Measurements from ENCODE around the gene RMRP. TPM values are rescaled to one million over a fixed set of nuclear protein-coding genes. Genes with fewer than 3 reads are reported as not detected.

RMRP gene
- total RNA-seq, 2 experiments from 2014 or later = 12,624 to 26,575 TPM

GRCh38 chr9:35618854-35619799 is 38.7 kb downstream of the RMRP start:
- peaks cover 67% of the 10 kb centered on the region for H3K4me1 ChIP-seq (ENCODE audit: insufficient read depth, low read length, poor library complexity, severe bottlenecking)
- no peaks in the 10 kb centered on the region for H3K9me3 ChIP-seq (ENCODE audit: low read length)
- no peaks in the 10 kb centered on the region for H3K9me2 ChIP-seq (ENCODE audit: insufficient read depth, low read length)
- BruUV-seq (replicated peaks) = TSS peak; percentile 71
- peak overlapping the region; percentile 90 for H3K4me2 ChIP-seq (ENCODE audit: low read length)
- intact Hi-C loops (cut with micrococcal nuclease; ENCODE audit: unreplicated experiment) = loop anchor here (1.0 to 5.0 kb wide), 6 partner anchors 15 to 502 kb away; partner anchors contain the start of genes ATOSB, CCDC107, CREB3 and RMRP
- H3K79me2 ChIP-seq (ENCODE audit: insufficient read depth, low read depth, low read length) = peaks cover 6% of the 10 kb centered on the region; the same call in 1 of the 2 replicates
- H2AFZ ChIP-seq (ENCODE audit: low read length) = no peak overlapping the region; the same call in 1 of the 2 replicates
- ChIA-PET CTCF (ENCODE audit: unreplicated experiment) (interaction anchor here (0.6 to 2.3 kb wide), 9 partner anchors 10 to 250 kb away, joined by 3 to 21 read pairs (median 5); partner anchors contain the start of genes CCDC107, RMRP and SIT1), POLR2A (interaction anchor here (0.5 to 11.0 kb wide), 20 partner anchors 8 to 1129 kb away, joined by 3 to 110 read pairs (median 6); partner anchors contain the start of genes ARHGEF39, CCDC107, CREB3 and HINT2)
- TF ChIP-seq CTCF (conservative IDR thresholded peaks at IDR 0.05; ENCODE audit: low read length) = no peak
- no peak for TF ChIP-seq EZH2phosphoT487 (IDR thresholded peaks at IDR 0.05; ENCODE audit: borderline replicate concordance, low read depth, low read length)
- peak overlapping the region; percentile 92 for H3K27ac ChIP-seq (ENCODE audit: low read depth, low read length, poor library complexity, severe bottlenecking)
- peaks cover 17% of the 10 kb centered on the region for H3K36me3 ChIP-seq (ENCODE audit: insufficient read depth, low read length)
- peak; percentile 94 for DNase-seq (ENCODE audit: low spot score)
- H3K4me3 ChIP-seq (ENCODE audit: low read depth, low read length, poor library complexity, severe bottlenecking) = peak overlapping the region; percentile 69
- no peaks in the 10 kb centered on the region for H4K20me1 ChIP-seq (ENCODE audit: insufficient read depth, low read length)

GRCh38 chr9:35618325-35618727 is 39.5 kb downstream of the RMRP start, which contains the start of gene CD72:
Gene CD72 (minus strand): TSS chr9:35618413. CDS start chr9:35618303, 110 bp downstream.
- H3K9me2 ChIP-seq (ENCODE audit: insufficient read depth, low read length) = no peaks in the 10 kb centered on the region
- TF ChIP-seq EZH2phosphoT487 (IDR thresholded peaks at IDR 0.05; ENCODE audit: borderline replicate concordance, low read depth, low read length) (no peak), CTCF (conservative IDR thresholded peaks at IDR 0.05; ENCODE audit: low read length) (no peak)
- H3K79me2 ChIP-seq (ENCODE audit: insufficient read depth, low read depth, low read length) = peaks cover 6% of the 10 kb centered on the region; the same call in 1 of the 2 replicates
- ChIA-PET CTCF (ENCODE audit: unreplicated experiment) (interaction anchor here (1.0 kb wide), 1 partner anchor 10 kb away, joined by 6 read pairs; no protein-coding TSS in a partner anchor), POLR2A (interaction anchor here (1.3 to 11.0 kb wide), 8 partner anchors 11 to 131 kb away, joined by 3 to 110 read pairs (median 26); partner anchors contain the start of genes ARHGEF39, CCDC107, RMRP and SIT1)
- peak within 1 kb of the TSS; percentile 25; the same call in 1 of the 2 replicates for H2AFZ ChIP-seq (ENCODE audit: low read length)
- H3K27ac ChIP-seq (ENCODE audit: low read depth, low read length, poor library complexity, severe bottlenecking) = peak within 1 kb of the TSS; percentile 92
- peak; percentile 86 for DNase-seq (ENCODE audit: low spot score)
- peak within 1 kb of the TSS; percentile 90 for H3K4me2 ChIP-seq (ENCODE audit: low read length)
- H3K36me3 ChIP-seq (ENCODE audit: insufficient read depth, low read length) = peaks cover 17% of the 10 kb centered on the region
- H4K20me1 ChIP-seq (ENCODE audit: insufficient read depth, low read length) = no peaks in the 10 kb centered on the region
- BruUV-seq (replicated peaks) = no TSS peak
- H3K4me1 ChIP-seq (ENCODE audit: insufficient read depth, low read length, poor library complexity, severe bottlenecking) = peaks cover 67% of the 10 kb centered on the region
- intact Hi-C loops (cut with micrococcal nuclease; ENCODE audit: unreplicated experiment) = loop anchor here (2.0 to 5.0 kb wide), 3 partner anchors 40 to 501 kb away; partner anchors contain the start of genes ATOSB, CCDC107 and RMRP
- no peaks in the 10 kb centered on the region for H3K9me3 ChIP-seq (ENCODE audit: low read length)
- H3K4me3 ChIP-seq (ENCODE audit: low read depth, low read length, poor library complexity, severe bottlenecking) = peak within 1 kb of the TSS; percentile 69
